ENCODE results near the gene PI4KA.
A peak's percentile ranks its signal among the peaks of the same experiment; 100 is the strongest.

Gene PI4KA

DNA sequence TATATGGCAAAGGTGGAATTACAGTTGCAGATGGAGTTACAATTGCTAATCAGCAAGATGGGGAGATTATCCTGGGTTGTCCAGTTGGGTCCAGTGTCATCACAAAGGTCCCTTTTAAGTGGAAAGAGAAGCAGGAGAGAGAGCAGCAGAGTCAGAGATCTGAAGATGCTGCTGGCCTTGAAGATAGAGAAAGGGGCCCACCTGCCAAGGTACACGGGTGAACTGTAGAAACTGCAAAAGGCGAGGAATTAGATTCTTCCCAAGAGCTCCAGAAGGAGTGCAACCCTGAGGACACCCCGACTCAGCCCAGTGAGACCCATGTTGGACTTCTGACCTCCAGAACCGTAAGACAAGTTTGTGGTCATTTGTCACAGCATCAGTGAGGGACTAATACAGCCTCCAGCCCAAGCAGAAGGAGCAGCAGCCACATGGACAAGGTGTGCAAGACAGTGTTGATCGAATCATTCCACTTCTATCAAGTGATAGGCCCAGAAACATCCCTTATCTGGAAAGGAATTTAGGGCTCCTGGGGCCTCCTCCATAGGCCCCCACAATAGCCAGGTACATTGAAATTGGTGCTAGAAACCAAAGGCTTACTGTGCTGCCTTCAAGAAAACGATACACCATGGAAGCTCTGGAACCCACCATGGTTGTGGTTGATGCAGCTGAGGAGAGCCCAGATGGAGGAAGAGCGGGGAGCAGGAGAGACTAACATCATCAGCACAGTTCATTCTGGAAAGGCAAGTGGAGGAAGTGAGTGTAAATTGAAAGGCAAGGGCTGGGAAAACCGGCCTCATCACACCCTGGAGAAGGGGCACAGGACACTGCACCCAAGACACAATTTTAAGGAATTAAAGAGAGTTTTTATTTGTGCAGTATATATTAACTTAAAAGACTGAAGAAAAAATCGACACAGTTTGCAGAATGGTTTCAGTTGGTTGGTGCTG is 23.5 kb upstream of the PI4KA start:
- no peak for DNase-seq

DNA sequence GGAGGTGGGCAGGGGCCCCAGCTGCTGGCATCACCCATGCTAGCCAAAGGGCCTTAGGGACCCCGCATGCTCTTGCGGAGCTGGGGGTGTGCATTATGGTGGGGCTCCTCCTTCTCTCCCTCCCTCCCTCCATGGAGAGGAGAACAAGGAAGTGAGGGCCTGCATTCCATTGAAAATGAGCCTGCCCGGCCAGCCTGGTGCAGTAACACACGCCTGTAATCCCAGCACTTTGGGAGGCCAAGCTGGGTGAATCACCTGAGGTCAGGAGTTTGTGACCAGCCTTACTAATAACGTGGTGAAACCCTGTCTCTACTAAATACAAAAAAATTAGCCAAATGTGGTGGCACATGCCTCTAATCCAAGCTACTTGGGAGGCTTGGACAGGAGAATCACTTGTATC is 22.6 kb upstream of the PI4KA start:
- no peak for DNase-seq

DNA sequence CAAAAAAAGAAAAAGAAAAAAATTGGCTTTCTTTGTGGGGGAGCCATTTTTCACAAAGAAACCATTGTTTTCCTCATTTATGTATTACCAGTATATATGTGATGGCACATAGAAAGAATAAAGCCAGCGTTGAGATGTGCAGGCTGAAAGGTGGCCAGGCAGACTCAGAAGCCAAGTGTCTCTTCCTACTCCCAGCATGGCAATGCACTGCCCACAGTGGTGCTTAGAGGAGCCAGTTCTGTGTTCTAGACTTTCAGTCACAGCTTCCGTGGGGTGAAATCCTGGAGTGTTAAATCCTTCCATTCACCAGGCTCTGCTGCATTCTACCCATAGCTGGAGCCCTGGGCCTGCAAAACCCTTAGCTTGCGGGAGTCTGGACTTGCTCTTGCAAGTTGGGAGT is 19.1 kb upstream of the PI4KA start:
- DNase-seq: no peak

DNA sequence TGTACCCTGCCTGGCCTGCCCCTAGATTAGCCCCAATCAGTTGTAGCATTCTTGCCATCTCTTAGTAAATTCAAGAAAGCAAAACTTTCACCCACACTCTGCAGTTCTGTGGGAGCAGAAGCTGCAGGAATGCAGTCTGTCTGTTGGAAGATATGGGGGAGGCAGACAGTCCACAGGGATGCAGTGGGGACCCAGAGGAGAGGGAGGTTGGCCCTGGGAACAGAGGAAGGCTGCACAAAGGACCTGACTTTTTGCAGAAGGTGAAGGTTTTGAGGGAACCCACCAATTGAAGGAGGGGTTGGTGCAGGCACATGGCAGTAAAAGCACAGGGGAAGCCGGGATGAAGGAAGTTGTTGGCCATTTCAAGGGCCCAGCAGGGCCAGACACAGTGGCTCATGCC is 16.7 kb upstream of the PI4KA start:
- no peak for DNase-seq

DNA sequence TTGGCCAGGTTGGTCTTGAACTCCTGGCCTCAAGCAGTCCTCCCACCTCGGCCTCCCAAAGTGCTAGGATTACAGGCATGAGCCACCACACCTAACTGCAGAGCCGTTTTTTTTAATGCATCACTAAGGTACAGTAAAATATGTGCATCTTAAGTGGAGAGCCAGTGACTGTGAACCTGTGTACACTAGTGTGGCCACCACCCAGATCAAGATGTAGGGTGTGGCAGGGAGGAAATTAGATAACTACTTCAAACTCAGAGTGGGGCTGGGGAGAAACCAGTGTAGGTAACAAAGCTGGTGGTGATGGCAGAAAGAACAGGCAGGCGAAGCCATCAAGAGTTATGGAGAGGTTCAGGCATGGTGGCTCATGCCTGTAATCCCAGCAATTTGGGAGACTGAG is 14.6 kb upstream of the PI4KA start:
- no peak for DNase-seq

DNA sequence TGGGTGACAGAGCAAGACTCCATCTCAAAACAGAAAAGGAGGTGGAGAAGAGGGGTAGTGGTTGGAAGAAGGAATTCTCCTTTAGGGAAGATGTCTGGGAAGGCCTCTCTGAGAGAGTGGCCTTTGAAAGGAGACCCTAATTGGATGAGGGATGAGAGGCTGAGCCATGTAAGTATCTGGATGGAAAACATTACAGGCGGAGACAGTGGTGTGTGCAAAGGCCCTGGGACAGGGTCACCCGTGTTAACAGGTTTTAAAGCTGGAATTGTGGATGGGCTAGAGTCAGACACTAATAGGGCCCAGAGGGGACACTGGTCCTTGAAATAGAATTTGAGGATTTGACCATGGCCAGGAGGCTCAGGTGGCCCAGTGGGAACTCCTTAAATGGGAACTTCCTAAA is 10.6 kb upstream of the PI4KA start:
- DNase-seq: no peak

DNA sequence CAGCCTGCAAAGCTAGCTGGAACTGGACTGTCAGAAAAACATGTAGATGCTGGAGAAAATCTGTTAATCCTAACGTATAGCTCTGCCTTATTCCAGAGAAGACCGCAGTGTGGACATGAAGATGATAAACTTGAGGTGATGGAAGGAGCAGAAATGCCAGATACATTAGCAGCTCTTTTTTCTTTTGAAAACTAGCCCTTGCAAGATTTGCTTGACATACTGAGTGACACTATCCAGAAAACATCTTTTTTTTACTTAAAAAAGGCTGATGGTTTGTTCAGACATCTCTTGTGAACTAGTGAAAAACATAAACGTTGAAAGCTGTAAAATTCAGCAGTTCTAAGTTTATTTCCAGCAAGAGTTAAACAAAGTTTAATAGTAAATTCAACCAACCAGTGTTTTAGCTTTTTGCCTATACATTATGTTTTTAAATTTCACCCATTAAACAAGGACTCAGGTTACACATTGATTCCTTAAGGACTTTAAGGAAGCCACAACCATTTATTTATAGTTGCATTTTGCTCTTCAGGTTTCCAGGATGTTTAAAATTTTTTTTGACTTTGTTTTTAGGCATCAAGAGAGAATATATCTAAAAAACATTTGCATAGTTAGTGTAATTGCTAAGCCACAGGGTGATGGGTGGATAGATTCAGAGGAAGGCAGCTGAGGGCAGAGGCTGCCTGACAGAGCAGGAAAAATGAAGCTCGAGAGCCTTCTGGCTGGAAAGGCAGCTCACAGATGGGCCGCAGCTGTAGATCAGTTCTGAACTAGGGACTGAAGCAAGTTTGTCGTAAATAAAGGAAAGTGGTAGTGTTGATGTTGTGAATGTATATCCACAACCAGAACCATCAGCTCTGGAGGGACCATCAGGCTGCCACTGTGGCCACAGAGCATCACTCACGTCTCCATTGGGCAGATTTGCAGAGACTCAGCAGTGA is 9.7 kb upstream of the PI4KA start:
- peak; percentile 28 for DNase-seq

DNA sequence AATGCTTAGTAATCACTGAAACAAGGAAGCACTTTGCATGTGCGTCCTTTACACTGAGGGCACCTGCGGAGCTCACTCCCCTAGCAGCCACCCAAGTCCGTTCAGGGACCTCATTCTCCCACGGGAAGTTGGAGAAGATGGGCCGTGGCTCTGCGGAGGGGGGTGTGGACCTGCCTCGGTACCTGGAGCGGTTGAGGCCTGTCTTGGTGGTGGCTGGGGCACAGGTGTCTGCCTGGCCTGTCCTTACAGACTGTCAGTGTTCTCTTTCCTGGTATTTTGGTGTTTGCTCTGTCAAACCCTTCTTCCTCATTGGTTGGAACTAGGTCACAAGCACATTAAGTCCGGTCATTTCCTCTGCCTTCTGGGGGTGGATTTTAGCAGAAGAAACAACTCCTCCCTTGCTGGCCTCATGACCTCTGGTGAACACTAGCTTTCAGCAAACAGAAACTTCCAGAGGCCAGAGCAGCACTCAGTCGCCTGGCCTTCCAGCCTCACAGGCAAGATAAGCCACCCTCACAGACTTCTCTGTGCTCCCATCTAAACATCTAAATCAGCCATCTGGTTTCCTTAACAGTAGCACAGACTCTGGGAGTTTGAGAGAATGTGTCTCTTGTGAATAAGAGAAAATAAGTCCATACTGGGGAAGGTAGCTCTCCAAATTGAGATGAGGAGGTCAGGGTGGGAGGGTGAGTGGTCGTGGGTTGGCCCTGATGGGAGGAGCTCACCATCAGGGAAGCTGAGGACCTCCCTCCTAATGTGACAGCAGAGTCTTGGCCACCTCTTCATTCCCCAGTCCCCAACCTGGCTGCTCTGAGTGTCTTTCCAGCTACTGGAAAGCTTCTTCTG is 8.8 kb upstream of the PI4KA start:
- peak; percentile 70 for DNase-seq

DNA sequence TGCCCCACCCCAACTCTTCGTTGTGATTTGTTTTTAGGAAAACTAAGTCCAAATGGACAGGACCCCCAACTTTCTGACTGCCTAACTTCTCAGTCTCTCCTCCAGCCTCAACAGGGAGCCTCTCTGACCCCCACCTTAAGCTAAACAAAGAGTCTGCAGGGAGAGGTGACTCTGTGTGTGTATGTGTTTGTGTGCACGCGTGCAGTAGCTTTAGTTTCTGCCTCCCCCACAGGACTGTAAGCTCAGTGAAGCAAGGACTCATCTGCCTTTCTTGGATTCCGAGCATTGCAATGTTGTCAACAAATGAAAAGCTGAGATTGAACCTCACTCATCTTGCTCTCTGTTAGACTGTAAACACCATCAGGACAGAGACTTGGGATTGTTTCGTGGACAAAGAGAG is 8.1 kb upstream of the PI4KA start:
- peak; percentile 43 for DNase-seq

DNA sequence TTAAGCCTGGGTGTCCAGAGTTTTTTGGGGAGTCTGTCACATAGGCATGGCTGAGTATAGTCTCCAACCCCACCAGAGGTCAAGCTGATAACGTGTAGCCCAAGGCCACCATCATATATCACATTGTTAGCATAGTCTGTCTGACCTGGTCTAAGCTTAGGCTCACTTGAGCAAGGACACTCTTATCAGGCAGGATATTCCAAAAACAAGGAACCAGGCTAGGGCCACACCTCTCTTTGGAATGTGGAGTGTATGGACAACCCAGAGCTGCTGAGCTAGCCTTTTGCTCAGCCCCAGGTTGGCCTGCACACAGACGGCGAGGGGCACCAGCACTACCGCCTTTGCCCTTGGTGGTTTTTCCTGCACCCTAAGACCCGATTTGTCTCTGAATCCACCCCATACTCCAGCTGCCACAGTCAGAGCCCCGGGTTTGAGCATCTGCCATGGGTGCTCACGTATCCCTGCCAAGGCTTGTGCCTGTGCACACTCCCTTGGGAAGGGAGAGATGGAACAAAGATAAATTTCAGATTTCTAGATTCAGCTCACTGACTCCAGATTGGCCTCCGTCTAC is 7.3 kb upstream of the PI4KA start:
- no peak for DNase-seq

DNA sequence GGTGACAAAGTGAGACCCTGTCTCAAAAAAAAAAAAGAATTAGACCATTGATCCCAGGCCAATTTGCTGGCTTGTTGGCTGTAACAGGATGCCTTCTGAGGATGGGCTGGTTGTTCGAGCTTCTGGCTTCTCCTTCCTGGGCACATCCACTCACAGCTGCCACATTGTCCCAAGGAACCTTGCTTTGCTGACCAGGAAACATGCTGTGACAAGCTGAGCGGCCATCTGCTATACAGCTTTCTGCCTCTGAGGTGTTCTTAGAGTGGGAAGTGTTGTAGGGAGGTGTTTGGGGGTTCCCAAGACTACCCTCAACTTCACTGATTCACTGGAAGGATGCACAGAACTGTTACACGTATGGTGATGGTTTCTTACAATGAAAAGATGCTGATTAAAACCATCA is 6.7 kb upstream of the PI4KA start:
- no peak for DNase-seq

DNA sequence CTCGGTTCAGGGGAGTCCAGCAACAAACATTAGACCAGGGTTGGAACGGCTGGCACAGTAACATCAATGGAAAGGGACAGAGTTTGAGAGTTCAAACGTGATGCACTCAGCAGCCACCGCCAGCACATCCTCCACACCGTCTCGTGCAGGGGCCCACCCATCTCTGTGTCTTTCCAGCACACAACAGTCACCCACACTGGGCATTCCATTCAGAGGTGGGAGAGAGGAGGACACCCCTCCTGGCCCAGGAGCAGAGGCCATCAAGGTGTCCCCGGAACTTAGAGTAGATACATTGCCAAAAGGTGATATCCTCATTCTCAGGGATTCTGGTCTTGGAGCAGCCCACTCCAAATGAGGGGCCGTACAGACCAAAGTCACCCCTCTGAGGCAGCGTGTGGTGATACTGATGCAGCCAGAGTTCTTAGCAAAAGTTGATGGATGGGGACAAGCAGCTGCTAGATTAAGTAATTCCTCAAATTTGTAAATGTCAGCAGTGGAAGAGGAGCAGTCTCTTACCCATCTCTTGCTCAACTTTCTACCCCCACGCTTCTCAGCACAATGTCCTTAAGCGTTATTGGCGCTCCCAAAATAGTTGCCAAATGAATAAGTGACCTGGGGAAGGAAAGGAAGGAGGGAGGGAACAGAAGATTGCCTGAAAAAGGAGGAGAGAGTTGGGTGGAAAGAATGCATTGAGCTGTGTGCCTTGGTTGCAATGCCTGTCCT is 5.7 kb upstream of the PI4KA start:
- DNase-seq: no peak

DNA sequence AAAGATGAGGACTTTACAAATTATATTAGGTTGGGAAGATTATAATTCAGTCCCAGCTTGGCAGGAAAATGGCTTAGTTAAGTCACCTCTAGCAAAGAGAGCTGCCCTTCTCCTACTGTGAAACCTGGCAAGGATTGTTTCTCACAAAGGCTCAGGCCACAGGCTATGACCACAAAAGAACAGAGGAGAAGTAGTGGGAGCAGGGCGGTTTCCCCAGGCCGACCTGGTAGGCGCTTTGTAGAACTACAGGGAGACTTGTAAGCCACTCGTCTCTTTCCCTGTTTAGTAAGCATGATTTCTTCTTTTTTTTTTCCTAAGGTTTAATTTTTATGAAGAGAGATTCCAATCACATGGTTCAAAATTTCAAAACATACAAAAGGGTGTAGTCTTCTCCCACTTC is 4.8 kb upstream of the PI4KA start:
- no peak for DNase-seq

DNA sequence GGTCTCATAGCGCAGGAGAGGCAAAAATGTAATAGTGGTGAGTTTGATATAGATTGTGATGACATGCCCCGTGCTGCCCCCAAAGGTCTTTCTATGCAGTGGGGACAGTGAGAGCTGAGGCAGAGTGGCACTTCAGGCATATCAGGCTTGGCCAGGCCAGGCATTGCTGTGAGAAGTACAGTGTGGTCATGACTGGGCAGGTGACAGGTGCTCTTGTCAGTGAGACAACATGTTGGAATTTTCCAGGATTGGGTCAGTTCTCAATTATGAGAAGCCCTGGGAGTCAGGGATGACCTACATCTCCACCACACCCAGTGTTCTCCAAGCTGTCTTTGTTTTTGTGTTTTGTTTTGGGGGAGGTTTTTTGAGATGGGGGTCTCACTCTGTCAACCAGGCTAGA is 3.9 kb upstream of the PI4KA start:
- no peak for DNase-seq

DNA sequence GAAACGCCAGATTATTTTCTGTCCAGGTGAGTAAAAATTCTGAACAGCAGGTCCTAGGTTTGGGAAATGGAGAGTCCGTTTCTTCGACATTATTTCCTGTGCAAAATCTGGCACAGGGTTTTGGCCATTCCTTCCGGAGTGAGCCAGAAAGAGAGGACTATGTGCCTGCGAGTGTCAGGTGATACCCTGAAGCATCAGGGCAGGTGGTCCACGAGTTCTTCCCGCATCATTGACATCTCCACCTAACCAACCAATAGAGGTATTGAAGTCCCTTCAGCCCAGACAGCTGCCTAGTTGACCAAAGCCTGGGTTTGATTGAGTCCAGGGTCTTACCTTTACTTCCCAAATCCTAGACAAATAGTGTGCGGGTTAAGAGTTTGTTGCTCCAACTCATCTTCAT is 1.0 kb upstream of the PI4KA start:
- no peak for DNase-seq

DNA sequence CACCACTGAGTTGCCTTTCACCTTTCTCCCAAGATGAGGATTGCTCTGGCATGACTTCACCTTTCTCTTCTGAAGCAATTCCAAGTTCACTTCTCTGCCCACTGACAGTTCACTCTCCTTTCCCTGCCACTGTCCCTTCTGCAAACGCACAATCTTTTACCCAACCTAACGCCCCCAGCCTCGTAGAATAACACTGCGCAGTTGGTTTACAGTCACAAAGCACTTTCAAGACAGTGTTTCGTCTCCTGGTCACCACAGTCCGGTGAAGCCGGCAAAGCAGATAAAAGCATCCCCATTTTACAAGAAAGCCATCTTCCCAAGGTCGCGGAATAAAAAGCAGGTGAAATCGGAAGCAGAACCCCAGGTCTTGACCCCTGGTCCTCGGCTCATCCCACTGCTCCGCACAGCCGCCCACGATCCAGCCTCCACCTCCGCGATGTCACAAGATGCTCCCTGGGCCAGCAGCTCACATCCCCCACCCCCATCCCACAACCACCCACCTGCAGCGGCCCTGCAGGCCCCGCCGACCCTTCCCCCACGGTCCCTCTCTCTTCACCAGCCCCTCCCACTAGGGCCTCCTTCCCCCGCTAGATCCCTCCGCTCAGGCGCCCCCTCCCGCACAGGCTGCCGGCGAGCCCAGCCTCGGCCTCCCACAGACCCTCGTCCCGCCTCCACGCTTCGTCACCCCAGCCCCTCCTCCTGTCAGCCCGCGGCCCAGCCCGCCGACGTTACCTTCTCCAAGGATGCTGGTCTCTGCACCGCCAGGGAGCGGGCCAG is 585 bp downstream of the PI4KA start:
- peak; percentile 92 for DNase-seq

DNA sequence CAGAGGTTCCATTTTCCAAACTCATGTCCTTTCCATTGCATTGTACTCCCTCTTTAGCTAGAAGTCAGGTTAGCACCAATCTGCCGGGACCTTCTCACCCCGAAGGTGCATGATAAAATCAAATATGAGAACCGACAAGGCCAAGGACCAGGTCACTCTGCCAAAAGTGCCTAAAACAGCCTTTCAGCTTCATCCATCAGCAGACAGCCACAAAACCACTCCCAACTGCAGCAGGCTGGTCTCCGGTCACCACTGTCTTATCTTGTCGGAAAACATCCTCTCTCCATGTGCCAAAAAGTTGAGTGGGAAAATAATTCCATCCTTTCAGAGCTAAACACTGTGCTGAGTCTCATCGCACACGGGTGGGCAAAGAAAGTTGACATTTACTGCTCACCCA is 1.4 kb downstream of the PI4KA start:
- no peak for DNase-seq

DNA sequence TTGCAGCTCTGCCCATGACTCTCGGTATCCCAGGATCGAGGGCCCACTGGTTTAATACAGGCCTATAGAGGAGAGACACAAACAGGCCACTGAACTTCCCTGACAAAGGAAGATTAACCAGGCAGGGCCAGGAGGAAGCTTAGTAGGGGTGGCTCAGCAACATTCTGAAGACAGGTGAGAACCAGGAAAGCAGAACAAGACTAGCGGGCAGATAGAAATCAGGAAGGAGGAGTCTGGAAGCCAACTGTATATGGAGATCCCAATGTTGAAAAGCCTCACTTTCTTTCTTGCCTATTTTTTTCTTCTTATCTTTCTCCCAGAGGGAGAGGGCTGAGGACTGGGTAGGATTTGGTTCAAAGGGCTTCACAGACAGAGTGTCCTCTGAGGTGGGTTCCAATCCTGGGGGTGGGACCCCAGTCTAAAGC is 5.4 kb downstream of the PI4KA start:
- no peak for DNase-seq

DNA sequence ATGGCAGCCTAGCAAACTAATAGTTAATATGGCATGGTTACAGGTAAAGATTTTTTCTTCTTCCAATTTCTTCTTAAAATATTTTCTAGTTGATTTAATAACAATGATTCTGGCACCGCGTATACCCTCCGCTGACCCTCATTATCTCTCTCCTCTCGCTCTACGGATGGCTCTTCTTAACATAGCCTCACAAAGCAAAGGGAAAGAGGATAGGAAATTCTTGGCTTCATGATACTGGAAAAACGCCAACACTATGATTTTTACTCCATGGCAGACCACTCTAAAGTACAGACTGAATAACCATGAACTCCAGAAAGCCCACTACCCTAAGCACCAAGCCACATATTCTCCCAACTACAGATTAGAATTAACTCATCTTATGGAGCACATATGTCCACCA is 6.1 kb downstream of the PI4KA start:
- DNase-seq: no peak

DNA sequence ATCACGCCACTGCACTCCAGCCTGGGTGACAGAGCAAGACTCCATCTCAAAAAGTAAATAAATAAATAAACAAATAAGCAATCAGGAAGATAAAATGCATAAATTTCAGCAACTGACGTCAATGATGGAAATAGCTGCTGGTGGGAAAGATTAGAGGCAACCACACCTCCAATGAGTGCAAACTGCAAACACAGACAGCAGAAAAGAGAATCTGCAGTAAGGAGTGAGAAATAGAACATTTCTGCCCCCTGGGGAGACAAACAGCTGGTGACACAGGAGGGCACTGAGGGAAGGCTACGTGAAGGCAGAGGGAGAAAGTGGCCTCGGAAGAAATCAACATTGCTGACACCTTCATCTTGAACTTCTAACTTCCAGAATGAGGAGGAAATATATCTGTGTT is 6.5 kb downstream of the PI4KA start:
- DNase-seq: no peak

DNA sequence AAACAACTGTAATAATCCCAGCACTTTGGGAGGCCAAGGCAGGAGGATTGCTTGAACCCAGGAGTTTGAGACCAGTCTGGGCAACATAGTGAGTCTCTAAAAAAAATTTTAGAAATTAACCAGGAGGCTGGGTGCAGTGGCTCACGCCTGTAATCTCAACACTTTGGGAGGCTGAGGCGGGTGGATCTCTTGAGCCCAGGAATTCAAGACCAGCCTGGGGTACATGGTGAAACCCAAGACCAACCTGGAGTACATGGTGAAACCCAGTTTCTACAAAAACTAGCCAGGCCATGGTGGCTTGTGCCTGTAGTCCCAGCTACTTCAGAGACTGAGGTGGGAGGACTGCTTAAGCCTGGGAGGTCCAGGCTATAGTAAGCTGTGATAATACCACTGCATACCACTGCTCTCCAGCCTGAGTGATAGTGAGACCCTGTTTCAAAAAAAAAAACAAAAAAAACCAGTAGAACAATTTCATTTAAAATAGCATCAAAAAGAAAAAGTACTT is 11.2 kb downstream of the PI4KA start:
- no peak for DNase-seq
